K562 (cell line): Measurements from ENCODE around the gene BTN3A1. TPM values are rescaled to one million over a fixed set of nuclear protein-coding genes. Genes with fewer than 3 reads are reported as not detected.

ENCODE experiments used
- ADNP ChIP-seq: fragments of 200-800 bp; sonication (Bioruptor generic); IDR thresholded peaks from 2 replicates; pipeline ENCODE4 v1.6.1; 2016; ENCODE audit warnings: missing genetic modification characterization, missing compliant biosample characterization
- BHLHE40 ChIP-seq: IDR thresholded peaks from 2 replicates; pipeline ENCODE4 v1.6.1; 2011; ENCODE audit warnings: low read length, improper control_type of control experiment
- EP400 ChIP-seq: fragments of 450-650 bp; IDR thresholded peaks from 2 replicates; pipeline ENCODE4 v1.6.1; 2017; ENCODE audit warnings: antibody characterized with exemption, mild to moderate bottlenecking, moderate library complexity
- KHSRP ChIP-seq: fragments of 450-650 bp; IDR thresholded peaks from 2 replicates; pipeline ENCODE4 v1.6.1; 2017
- KLF16 ChIP-seq: IDR thresholded peaks from 2 replicates; pipeline ENCODE4 v1.6.1; 2016; ENCODE audit warnings: antibody characterized with exemption
- SMARCC2 ChIP-seq: fragments of 450-650 bp; IDR thresholded peaks from 2 replicates; pipeline ENCODE4 v1.6.1; 2017; ENCODE audit warnings: antibody characterized with exemption, moderate library complexity, mild to moderate bottlenecking, low read depth
- STAG1 ChIP-seq: sonication (generic); formaldehyde crosslinking; IDR thresholded peaks from 2 replicates; pipeline ENCODE4 v1.5.0; 2020; ENCODE audit warnings: missing genetic modification reagents, borderline replicate concordance
- TFAM ChIP-seq: fragments of 250-450 bp; sonication (Bioruptor Pico); conservative IDR thresholded peaks from 2 replicates; pipeline ENCODE4 v1.5.0; 2021; ENCODE audit warnings: mild to moderate bottlenecking, moderate library complexity
- ZBTB1 ChIP-seq: sonication (generic); formaldehyde crosslinking; IDR thresholded peaks from 2 replicates; pipeline ENCODE4 v1.8.1; 2023; ENCODE audit warnings: missing genetic modification reagents, low read depth, mild to moderate bottlenecking, borderline replicate concordance
- ZNF175 ChIP-seq: fragments of 200-800 bp; sonication (Bioruptor generic); IDR thresholded peaks from 2 replicates; pipeline ENCODE4 v1.6.1; 2016; ENCODE audit warnings: low read depth, mild to moderate bottlenecking, missing genetic modification characterization, missing compliant biosample characterization
- ZNF274 ChIP-seq: IDR thresholded peaks from 2 replicates; pipeline ENCODE4 v1.6.1; 2011; ENCODE audit warnings: low read depth, mild to moderate bottlenecking, low read length, moderate library complexity, borderline replicate concordance
- polyA plus RNA-seq, 8 experiments: library from polyadenylated mRNA; depleted of rRNA in 4 of 8; stranded (reverse) in 5 of 8; unstranded in 3 of 8; fragments of >200 nt; fragmentation: Nextera tagmentation in 2 of 8; fragmentation: Illumina TruSeq in 1 of 8; extraction: Ambion mirVana in 2 of 8; extraction: Trizol in 1 of 8; gene quantifications; 2 replicates each; pipeline versions ENCODE4 v1.2.1 to v1.2.3, GENCODE V29; 2011 to 2014; ENCODE audit warnings: inconsistent platforms in 1 of 8, missing spikeins in 1 of 8
- total RNA-seq, 7 experiments: library from RNA; depleted of rRNA in 6 of 7; stranded (reverse); fragments of >200 nt in 6 of 7; fragmentation: Illumina TruSeq in 2 of 7; extraction: Trizol in 2 of 7; gene quantifications; 2 replicates each; pipeline versions ENCODE4 v1.2.1 to v1.2.3, GENCODE V29; 2011 to 2021; ENCODE audit warnings: low replicate concordance in 1 of 7
- TF ChIP-seq, protein P1 (sequence below): sonication (generic); formaldehyde crosslinking; IDR thresholded peaks from 2 replicates; pipeline ENCODE4 v1.8.1; 2023; ENCODE audit warnings: mild to moderate bottlenecking, missing genetic modification reagents
- TF ChIP-seq, protein P2 (sequence below): fragments of 450-650 bp; IDR thresholded peaks from 2 replicates; pipeline ENCODE4 v1.7.1; 2018; ENCODE audit warnings: mild to moderate bottlenecking, low read depth; ENCODE audit not compliant: partially characterized antibody
- TF ChIP-seq, protein P3 (sequence below): sonication (generic); formaldehyde crosslinking; IDR thresholded peaks from 2 replicates; pipeline ENCODE4 v1.8.0; 2022; ENCODE audit warnings: mild to moderate bottlenecking, missing genetic modification reagents, borderline replicate concordance
- TF ChIP-seq, protein P4 (sequence below), 2 experiments: IDR thresholded peaks; 2 replicates each; pipeline ENCODE4 v1.6.1; 2011; ENCODE audit warnings: borderline replicate concordance in 1 of 2, control low read depth in 1 of 2, low read depth in 1 of 2, low read length in 1 of 2, mild to moderate bottlenecking in 1 of 2, mixed read lengths in 1 of 2, moderate library complexity in 1 of 2; ENCODE audit not compliant: insufficient read depth in 1 of 2, insufficient read length in 1 of 2, poor library complexity in 1 of 2, severe bottlenecking in 1 of 2; ENCODE audit errors: extremely low read depth in 1 of 2
- TF ChIP-seq, protein P5 (sequence below): fragments of 250-450 bp; sonication (Bioruptor Pico); IDR thresholded peaks from 2 replicates; pipeline ENCODE4 v1.8.0; 2022; ENCODE audit warnings: moderate library complexity, mild to moderate bottlenecking, inconsistent platforms

BTN3A1 gene
- total and polyA plus RNA-seq, 9 of the 15 experiments (the other 6 are each of a cell fraction or from before 2014, with no cell fraction given), result 0.84 to 8.5 (median 3.9) TPM

DNA sequence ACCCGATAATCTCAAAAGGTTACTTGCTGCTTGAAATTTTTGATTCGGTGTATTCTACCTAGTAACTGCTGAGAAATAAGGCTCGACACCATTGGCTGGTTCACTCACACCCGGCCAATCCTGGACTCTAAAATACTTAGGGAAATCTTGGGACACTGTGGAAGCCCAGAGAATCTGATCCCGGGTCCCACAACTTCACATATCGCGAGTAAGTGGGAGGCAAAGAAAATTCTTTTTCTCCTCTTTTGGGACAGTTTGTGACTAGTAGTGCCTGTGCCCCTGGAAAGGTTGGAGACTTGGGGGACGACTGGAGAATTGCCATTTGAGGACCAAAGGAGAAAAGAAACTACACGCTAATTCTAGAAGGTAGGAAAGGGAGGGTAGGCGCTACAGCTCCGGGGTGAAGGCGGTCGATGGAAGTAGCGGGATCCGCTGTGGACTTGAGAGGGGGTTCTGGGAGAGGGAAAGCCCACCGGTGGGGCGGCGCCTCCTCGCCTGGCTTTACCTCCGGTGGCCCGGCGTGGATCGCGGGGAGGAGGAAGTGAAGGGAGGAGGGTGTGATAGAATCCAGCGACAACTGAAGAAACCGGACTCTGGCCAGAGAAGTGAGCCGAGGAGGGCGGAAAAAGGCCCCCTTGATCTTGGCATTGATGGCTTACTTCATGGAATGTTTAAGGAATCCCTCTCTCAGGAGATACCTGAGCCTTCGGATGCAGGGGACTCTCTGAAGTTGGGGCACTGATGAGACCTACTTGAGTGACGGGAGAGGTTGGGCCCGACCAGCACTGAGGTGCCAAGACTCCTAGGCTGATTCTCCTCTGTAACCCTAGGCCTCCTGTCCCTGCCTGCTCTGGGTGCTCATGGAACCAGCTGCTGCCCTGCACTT, 19.4 kb downstream of the BTN3A1 start (continued):
- TF ChIP-seq EP400 (peak; percentile 67), SMARCC2 (no peak), ZBTB1 (CRISPR knock-in tag) (no peak), BHLHE40 (no peak; the same call in 1 of the 2 replicates), KHSRP (no peak), KLF16 (no peak), ADNP (tag) (no peak), TFAM (no peak), ZNF274 (no peak), ZNF175 (CRISPR knock-in tag) (no peak), STAG1 (CRISPR knock-in tag) (no peak)
- TF ChIP-seq, protein P1, sequence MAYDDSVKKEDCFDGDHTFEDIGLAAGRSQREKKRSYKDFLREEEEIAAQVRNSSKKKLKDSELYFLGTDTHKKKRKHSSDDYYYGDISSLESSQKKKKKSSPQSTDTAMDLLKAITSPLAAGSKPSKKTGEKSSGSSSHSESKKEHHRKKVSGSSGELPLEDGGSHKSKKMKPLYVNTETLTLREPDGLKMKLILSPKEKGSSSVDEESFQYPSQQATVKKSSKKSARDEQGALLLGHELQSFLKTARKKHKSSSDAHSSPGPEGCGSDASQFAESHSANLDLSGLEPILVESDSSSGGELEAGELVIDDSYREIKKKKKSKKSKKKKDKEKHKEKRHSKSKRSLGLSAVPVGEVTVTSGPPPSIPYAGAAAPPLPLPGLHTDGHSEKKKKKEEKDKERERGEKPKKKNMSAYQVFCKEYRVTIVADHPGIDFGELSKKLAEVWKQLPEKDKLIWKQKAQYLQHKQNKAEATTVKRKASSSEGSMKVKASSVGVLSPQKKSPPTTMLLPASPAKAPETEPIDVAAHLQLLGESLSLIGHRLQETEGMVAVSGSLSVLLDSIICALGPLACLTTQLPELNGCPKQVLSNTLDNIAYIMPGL (CRISPR knock-in tag), result peak; percentile 73; the same call in 1 of the 2 replicates
- TF ChIP-seq, protein P2, sequence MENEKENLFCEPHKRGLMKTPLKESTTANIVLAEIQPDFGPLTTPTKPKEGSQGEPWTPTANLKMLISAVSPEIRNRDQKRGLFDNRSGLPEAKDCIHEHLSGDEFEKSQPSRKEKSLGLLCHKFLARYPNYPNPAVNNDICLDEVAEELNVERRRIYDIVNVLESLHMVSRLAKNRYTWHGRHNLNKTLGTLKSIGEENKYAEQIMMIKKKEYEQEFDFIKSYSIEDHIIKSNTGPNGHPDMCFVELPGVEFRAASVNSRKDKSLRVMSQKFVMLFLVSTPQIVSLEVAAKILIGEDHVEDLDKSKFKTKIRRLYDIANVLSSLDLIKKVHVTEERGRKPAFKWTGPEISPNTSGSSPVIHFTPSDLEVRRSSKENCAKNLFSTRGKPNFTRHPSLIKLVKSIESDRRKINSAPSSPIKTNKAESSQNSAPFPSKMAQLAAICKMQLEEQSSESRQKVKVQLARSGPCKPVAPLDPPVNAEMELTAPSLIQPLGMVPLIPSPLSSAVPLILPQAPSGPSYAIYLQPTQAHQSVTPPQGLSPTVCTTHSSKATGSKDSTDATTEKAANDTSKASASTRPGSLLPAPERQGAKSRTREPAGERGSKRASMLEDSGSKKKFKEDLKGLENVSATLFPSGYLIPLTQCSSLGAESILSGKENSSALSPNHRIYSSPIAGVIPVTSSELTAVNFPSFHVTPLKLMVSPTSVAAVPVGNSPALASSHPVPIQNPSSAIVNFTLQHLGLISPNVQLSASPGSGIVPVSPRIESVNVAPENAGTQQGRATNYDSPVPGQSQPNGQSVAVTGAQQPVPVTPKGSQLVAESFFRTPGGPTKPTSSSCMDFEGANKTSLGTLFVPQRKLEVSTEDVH, result no peak
- TF ChIP-seq, protein P3, sequence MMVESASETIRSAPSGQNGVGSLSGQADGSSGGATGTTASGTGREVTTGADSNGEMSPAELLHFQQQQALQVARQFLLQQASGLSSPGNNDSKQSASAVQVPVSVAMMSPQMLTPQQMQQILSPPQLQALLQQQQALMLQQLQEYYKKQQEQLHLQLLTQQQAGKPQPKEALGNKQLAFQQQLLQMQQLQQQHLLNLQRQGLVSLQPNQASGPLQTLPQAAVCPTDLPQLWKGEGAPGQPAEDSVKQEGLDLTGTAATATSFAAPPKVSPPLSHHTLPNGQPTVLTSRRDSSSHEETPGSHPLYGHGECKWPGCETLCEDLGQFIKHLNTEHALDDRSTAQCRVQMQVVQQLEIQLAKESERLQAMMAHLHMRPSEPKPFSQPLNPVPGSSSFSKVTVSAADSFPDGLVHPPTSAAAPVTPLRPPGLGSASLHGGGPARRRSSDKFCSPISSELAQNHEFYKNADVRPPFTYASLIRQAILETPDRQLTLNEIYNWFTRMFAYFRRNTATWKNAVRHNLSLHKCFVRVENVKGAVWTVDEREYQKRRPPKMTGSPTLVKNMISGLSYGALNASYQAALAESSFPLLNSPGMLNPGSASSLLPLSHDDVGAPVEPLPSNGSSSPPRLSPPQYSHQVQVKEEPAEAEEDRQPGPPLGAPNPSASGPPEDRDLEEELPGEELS, result no peak
- TF ChIP-seq, protein P4, sequence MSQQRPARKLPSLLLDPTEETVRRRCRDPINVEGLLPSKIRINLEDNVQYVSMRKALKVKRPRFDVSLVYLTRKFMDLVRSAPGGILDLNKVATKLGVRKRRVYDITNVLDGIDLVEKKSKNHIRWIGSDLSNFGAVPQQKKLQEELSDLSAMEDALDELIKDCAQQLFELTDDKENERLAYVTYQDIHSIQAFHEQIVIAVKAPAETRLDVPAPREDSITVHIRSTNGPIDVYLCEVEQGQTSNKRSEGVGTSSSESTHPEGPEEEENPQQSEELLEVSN (IDR thresholded peaks at IDR 0.05; ENCODE audit: borderline replicate concordance in 1 of 2, extremely low read depth in 1 of 2, insufficient read depth in 1 of 2, insufficient read length in 1 of 2, low read depth in 1 of 2, low read length in 1 of 2, poor library complexity in 1 of 2, severe bottlenecking in 1 of 2), result peak; percentile 20 to 54
- TF ChIP-seq, protein P5, sequence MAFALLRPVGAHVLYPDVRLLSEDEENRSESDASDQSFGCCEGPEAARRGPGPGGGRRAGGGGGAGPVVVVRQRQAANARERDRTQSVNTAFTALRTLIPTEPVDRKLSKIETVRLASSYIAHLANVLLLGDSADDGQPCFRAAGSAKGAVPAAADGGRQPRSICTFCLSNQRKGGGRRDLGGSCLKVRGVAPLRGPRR (CRISPR knock-in tag), result no peak
